KMS-11 (cell line): ENCODE results near the gene HOXA2.

Experiments
- H2AFZ ChIP-seq: fragments of 200-600 bp; sonication (generic); 2 replicates; pipeline ENCODE4 v1.6.1; 2016; ENCODE audit warnings: antibody characterized with exemption, mixed run types, low read depth
- H3K27ac ChIP-seq: fragments of 200-600 bp; sonication (generic); 2 replicates; pipeline ENCODE4 v1.6.1; 2016; ENCODE audit warnings: mild to moderate bottlenecking, mixed run types
- H3K27me3 ChIP-seq: fragments of 200-600 bp; sonication (generic); 2 replicates; pipeline ENCODE4 v1.6.1; 2017; ENCODE audit warnings: mild to moderate bottlenecking, low read depth, mixed run types, moderate library complexity; ENCODE audit not compliant: insufficient read depth
- H3K36me3 ChIP-seq: fragments of 200-600 bp; sonication (generic); 2 replicates; pipeline ENCODE4 v1.6.1; 2017; ENCODE audit warnings: mild to moderate bottlenecking, mixed run types; ENCODE audit not compliant: insufficient read depth
- H3K4me1 ChIP-seq: fragments of 200-600 bp; sonication (generic); 2 replicates; pipeline ENCODE4 v1.6.1; 2016; ENCODE audit warnings: mild to moderate bottlenecking, low read depth, mixed run types; ENCODE audit not compliant: poor library complexity, severe bottlenecking
- H3K4me2 ChIP-seq: fragments of 200-600 bp; sonication (generic); 2 replicates; pipeline ENCODE4 v1.7.0; 2016; ENCODE audit warnings: mild to moderate bottlenecking, mixed run types
- H3K4me3 ChIP-seq: fragments of 200-600 bp; sonication (generic); IDR thresholded peaks from 2 replicates; pipeline ENCODE4 v1.6.1; 2017; ENCODE audit warnings: low read depth, low read length, mixed read lengths; ENCODE audit not compliant: insufficient read depth
- H3K79me2 ChIP-seq: fragments of 200-600 bp; sonication (generic); 2 replicates; pipeline ENCODE4 v1.6.1; 2016; ENCODE audit warnings: low read depth, mixed run types; ENCODE audit not compliant: insufficient read depth
- H3K9ac ChIP-seq: fragments of 200-600 bp; sonication (generic); 2 replicates; pipeline ENCODE4 v1.6.1; 2016; ENCODE audit warnings: mild to moderate bottlenecking, mixed run types
- H4K20me1 ChIP-seq: fragments of 200-600 bp; sonication (generic); 2 replicates; pipeline ENCODE4 v1.6.1; 2016; ENCODE audit warnings: mild to moderate bottlenecking, mixed run types; ENCODE audit not compliant: insufficient read depth
- TF ChIP-seq, protein P1 (sequence below): fragments of 200-600 bp; sonication (generic); conservative IDR thresholded peaks from 2 replicates; pipeline ENCODE4 v1.6.1; 2017; ENCODE audit warnings: low read depth, mild to moderate bottlenecking, antibody characterized with exemption, low read length, moderate library complexity, mixed read lengths

The HOXA2 gene

GRCh38 chr7:27117887-27118491 is 15.5 kb upstream of the HOXA2 start:
- Histone ChIP-seq H3K79me2 (no peaks in the 10 kb centered on the region), H3K9ac (no peak overlapping the region), H3K27me3 (no peaks in the 10 kb centered on the region)

GRCh38 chr7:27116962-27117886 is 14.7 kb upstream of the HOXA2 start:
- Histone ChIP-seq H3K4me2 (no peak overlapping the region), H3K36me3 (no peaks in the 10 kb centered on the region), H3K4me1 (no peaks in the 10 kb centered on the region), H2AFZ (no peak overlapping the region), H3K79me2 (no peaks in the 10 kb centered on the region), H3K27me3 (no peaks in the 10 kb centered on the region), H3K27ac (no peak overlapping the region), H3K9ac (no peak overlapping the region), H3K4me3 (no peak overlapping the region), H4K20me1 (no peaks in the 10 kb centered on the region)
- TF ChIP-seq, protein P1, sequence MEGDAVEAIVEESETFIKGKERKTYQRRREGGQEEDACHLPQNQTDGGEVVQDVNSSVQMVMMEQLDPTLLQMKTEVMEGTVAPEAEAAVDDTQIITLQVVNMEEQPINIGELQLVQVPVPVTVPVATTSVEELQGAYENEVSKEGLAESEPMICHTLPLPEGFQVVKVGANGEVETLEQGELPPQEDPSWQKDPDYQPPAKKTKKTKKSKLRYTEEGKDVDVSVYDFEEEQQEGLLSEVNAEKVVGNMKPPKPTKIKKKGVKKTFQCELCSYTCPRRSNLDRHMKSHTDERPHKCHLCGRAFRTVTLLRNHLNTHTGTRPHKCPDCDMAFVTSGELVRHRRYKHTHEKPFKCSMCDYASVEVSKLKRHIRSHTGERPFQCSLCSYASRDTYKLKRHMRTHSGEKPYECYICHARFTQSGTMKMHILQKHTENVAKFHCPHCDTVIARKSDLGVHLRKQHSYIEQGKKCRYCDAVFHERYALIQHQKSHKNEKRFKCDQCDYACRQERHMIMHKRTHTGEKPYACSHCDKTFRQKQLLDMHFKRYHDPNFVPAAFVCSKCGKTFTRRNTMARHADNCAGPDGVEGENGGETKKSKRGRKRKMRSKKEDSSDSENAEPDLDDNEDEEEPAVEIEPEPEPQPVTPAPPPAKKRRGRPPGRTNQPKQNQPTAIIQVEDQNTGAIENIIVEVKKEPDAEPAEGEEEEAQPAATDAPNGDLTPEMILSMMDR = no peak

More at GRCh38 chr7:27117887-27118491, 15.5 kb upstream of the HOXA2 start:
- Histone ChIP-seq H2AFZ (no peak overlapping the region), H3K27ac (no peak overlapping the region), H3K4me3 (no peak overlapping the region), H3K4me1 (no peaks in the 10 kb centered on the region), H4K20me1 (no peaks in the 10 kb centered on the region), H3K4me2 (no peak overlapping the region), H3K36me3 (no peaks in the 10 kb centered on the region)
- TF ChIP-seq, protein P1 = no peak

DNA sequence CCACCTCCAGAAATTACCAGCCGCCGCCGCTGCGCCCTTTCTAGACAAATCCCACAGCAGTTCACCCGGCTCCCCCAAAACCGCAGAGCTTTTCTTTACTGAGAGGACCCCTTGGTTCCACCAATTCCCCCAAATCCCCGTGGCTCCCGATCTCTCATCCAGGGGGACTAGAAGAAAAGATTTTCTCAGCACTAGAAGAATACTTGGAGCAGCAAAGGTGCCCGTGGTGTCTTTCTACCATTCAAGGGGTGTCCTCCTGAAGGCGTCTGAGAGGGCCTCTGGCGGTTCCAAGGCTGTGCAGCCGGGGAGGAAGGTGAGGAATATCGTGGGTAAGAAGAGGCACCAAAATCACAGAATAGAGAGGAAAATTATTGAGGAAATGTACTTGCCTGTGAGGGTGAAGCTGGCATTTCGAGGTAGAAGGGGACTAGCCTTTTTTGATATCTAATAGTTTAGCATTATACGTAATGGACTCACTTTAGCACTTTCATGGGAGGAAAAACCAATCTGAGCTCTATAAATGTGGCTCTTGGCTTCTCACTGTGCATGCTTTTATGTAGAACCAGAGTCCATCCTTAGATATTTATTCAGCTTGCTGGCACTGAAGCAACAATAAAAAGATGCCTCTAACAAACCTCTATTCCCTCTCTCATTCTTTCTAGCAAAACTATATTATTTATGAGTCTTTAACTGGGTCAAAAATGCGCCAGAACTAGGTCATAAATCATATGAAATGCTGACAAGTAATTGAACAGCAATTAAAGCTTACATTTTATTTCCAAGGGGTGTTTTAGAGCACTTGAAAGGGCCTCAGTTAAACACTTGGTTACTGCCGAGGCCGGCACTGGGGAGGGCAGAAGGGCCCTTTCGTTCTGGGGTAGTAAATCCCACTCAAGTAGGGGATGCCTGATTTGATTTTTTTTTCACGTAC is 13.8 kb upstream of the HOXA2 start:
- Histone ChIP-seq H4K20me1 (no peaks in the 10 kb centered on the region), H3K27ac (no peak overlapping the region), H3K79me2 (no peaks in the 10 kb centered on the region), H3K27me3 (no peaks in the 10 kb centered on the region), H2AFZ (no peak overlapping the region), H3K36me3 (no peaks in the 10 kb centered on the region), H3K4me1 (no peaks in the 10 kb centered on the region), H3K4me3 (no peak overlapping the region), H3K9ac (no peak overlapping the region), H3K4me2 (no peak overlapping the region)
- TF ChIP-seq, protein P1 = no peak

DNA sequence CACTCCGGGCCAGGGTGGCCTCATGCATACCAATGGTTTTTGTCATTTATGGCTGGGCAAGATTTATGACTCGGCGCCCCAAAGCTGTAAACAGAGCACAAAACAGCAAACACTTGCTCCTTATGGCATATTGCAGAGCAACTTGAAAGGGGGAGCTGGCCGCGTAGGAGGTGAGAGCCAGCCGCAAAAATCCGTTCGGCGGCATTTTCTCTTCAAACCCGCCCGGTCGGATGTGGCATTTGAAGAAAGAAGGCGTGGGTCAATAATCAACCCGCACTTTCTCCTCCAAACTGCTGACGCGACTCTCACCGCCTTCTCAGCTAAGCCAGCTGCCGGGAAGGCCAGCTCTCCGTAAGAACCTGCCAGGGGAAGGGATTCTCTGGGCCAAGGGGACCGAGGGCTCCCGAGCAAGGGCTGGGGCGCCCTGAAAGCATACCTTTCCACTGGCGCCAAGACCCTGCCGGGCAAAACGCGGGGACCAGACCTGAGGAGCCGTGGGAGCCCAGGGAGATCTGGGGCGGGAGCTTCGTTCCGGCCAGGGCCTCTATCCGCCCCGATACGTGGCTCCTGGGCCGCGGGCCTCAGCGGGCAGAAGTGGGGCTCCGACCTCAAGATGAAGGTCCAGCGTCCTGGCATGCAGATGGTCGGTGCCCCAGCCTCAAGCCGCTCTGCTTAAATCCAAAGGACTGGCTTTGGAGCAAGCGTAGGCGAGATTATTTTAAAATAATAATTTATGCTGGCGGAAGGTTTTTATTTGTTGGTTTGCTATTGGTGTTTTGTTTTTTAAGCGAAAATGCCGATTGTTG is 12.9 kb upstream of the HOXA2 start:
- Histone ChIP-seq H3K27ac (no peak overlapping the region), H3K36me3 (no peaks in the 10 kb centered on the region), H3K4me3 (no peak overlapping the region), H2AFZ (no peak overlapping the region), H3K4me2 (no peak overlapping the region), H3K4me1 (no peaks in the 10 kb centered on the region), H3K27me3 (no peaks in the 10 kb centered on the region), H4K20me1 (no peaks in the 10 kb centered on the region), H3K79me2 (no peaks in the 10 kb centered on the region), H3K9ac (no peak overlapping the region)
- TF ChIP-seq, protein P1 = no peak
